ENCODE results near the gene MYO18B.

The MYO18B gene

GRCh38 chr22:26050079-26050478 is 308.1 kb downstream of the MYO18B start:
- no peak for DNase-seq (ENCODE audit: low read depth)

- no peak for DNase-seq (ENCODE audit: low read depth)
Observed at GRCh38 chr22:26053737-26054316, 311.8 kb downstream of the MYO18B start.

GRCh38 chr22:26054841-26055605 is 313.0 kb downstream of the MYO18B start:
- DNase-seq (ENCODE audit: low read depth): no peak

- DNase-seq (ENCODE audit: low read depth): no peak
Observed at GRCh38 chr22:26055693-26056092, 313.7 kb downstream of the MYO18B start.

- DNase-seq (ENCODE audit: low read depth): no peak
Observed at GRCh38 chr22:26056455-26057200, 314.6 kb downstream of the MYO18B start.

- no peak for DNase-seq (ENCODE audit: low read depth)
Observed at GRCh38 chr22:26057731-26058130, 315.7 kb downstream of the MYO18B start.

GRCh38 chr22:26064048-26064447 is 322.1 kb downstream of the MYO18B start:
- DNase-seq (ENCODE audit: low read depth): no peak

- DNase-seq (ENCODE audit: low read depth): no peak
Observed at GRCh38 chr22:26065847-26066246, 323.9 kb downstream of the MYO18B start.

GRCh38 chr22:26066534-26066933 is 324.5 kb downstream of the MYO18B start:
- DNase-seq (ENCODE audit: low read depth): no peak

- no peak for DNase-seq (ENCODE audit: low read depth)
Observed at GRCh38 chr22:26068571-26068970, 326.6 kb downstream of the MYO18B start.

- DNase-seq (ENCODE audit: low read depth): no peak
Observed at GRCh38 chr22:26072621-26073020, 330.6 kb downstream of the MYO18B start.

GRCh38 chr22:26075251-26075650 is 333.3 kb downstream of the MYO18B start:
- no peak for DNase-seq (ENCODE audit: low read depth)

- no peak for DNase-seq (ENCODE audit: low read depth)
Observed at GRCh38 chr22:26079009-26079408, 337.0 kb downstream of the MYO18B start.
